NCI-H446 (cell line): ENCODE measurements around the gene SP140.
"Not testable (repeated sequence)": the region's sequence is repeated elsewhere in the genome, so short reads cannot be mapped to it uniquely, and the experiment has no call there.

Source experiments
- DNase-seq, 2 experiments: peaks; one replicate each; lab custom pipeline; 2025; lab: John Stamatoyannopoulos, UW

The SP140 gene

DNA sequence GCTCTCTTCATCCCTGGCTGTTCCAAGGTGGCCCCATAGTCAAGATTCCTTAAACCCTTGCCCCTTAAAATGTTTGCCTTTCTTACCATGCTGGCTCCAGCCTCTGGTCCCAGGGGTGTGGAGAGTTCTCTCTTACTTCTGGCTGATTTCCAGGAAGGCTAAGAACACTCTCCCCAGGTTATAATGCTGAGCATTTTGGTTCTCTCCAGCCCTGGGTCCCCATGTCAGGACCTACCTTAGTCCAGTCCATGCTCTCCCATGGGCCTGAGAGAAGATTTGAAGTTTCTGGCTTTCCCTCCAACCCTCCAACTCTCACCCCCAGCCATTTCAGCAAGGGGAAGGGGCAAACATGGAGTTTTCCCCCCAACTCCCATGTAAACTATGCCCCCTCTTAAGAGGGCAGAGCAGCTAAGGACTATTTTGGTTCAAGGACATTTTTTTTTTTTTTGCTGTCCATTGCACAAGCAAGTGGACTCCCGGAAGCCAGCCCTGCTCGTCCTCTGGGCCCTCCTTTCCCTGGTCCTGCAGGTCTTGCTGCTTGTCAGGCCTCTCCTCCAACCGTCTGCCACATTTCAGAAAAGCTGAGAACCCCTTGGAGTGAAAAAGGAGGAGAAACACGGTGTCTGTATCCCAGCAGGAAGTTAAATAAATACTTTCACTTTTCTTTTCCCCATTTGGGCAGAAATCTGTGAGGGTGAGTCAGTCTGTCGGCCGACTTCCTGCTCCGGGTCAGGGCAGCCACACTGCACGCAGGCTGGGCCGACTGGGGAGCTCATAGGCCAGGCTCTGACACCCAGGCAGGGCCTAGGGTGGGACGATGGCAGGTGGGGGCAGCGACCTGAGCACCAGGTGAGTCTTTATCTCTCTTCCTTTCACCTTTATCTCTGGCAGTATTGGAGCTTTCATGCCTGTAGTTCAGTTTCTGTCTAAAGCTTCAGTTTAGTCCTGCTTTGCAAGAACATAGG, 101.2 kb downstream of the SP140 start, which contains the start of gene SP140L:
SP140L (plus strand) TSS at position 741 of the 965 bp plus-strand sequence; CDS start at position 818, 77 bp downstream.
- DNase-seq: no peak

DNA sequence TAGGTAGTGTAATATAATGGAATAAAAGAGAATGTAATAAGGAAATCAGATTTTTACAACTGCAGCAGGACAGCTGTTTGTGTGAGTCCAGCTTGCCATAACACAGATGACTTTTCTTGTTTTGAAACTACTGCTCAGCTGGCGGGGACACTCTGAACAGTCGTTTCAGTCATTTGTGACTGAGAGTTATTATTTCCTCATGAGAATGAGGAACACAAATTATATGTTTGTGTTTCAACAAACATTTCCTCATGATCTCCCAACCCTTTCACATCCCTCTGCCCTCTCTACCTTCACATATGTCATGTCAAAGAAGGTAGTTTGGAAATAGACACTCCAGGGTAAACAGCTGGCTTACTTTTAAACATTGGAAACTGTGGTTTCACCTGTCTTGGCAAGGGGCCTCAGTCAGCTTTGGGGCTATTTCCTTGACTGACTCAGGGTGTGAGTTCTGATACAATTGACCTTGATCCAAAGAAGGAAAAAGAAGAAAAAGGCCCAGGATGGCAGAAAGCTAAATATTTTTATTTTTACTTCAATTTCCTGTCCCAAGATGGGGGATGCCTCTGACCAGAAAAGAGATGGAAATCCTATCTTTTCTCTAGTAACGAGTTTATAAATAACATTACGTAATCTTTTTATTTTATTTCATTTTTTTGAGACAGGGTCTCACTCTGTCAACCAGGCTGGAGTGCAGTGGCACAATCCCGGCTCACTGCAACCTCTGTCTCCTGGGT, 102.0 kb downstream of the SP140 start:
- no peak for DNase-seq

DNA sequence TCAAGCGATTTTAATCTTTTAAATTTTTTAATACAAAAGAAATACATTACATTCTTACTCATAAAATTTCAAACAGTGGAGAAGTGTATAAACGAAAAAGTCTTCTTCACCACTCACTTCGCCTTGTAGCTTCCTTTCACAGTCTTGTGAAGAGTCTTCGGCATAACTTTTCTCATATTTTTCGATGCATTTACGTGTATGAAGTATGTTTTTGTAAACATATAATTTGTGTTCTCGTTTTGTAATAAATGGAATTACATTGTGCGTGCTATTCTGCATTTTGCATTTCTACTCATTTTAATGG, 102.6 kb downstream of the SP140 start:
- DNase-seq: no peak

DNA sequence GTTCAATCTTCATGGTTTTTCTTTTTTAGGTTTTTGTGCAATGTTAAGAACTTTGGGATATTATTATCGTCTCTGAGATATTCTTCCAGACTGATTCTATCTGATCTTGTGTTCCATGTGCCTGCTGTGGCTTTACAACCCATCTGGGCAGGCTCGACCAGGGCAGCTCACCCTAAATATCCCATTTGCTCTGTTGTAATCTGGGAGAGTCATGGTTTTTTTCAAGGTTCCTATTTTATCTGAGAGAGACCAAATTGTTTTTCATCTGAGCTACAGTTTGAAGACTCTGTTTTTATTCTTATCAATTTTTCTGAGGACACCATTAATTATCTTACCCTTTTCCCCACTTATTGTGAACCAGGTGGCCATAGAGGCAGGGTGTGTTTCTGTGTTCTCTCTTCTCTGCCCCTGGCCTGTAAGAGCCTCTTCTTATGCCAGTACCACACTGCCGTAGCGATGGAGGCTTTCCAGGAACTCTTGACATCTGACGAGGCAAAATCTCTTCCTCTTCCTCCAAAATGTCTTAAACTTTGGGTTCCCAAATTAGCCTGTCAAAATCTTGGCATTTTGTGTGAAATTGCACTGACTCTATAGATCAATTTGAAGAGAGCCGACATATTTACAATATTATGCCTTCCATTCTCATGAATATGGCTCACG, 104.5 kb downstream of the SP140 start:
- DNase-seq: no peak

DNA sequence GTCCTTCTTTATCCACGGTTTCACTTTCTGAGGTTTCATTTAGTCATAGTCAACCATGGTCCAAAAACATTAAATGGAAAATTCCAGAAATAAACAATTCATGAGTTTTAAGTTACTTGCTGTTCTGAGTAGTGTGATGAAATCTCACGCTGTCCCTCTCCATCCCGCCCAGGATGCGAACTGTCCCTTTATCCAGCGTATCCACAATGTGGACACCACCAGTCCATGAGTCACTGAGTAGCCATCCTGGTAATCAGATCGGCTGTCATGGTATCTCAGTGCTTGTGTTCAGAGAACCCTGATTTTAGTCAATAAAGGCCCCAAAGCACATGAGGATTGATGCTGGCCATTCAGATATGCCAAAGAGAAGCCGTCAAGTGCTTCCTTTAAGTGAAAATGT, 105.2 kb downstream of the SP140 start:
- no peak for DNase-seq

DNA sequence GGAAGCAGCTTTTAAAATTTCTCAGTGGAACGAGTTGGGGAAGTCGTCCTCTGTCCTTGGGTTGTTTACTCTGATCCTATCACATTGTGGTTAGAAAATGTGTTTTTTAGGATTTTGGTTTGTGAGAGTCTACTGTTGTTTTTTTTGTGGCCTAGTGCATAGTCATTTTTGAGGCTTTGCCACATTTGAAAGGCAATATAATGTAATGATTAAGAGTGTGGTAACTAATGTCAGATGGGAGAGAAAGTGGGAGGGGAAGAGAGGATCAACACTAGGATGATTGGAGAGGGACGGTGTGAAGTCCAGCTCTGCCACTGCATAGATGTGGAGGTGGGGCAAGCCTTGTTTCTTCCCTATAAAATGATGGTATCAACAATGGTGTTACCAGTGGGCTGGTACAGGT, 109.9 kb downstream of the SP140 start:
- DNase-seq: no peak

DNA sequence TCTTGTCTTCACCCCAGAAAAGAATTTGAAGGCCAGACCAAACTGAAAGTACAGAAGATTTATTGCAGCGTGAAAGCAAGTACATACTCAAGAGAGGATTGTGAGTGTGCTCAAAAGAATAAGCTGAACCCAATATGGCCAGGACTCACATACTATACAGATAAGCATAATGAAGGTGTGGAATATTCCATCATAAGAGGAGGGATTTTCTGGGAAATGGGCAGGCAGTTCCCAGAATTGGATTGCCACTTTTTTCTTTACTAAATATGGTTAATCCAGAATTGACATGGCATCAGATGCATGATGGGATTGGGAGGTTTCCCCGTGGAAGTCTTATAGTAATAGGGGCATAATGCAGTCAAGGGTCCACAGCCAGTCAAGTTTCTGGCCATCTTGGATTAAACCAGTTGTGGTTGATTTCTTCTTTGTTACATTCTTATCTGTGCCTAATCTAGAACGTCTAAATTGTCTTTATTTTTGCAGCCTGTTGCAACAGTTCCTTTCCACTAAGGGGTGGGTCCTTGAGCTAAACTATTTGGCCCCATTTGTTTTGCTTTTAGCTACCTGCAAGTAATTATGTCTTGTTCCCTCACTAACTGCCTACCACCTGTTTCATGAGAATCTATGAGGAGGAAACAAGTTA, 110.4 kb downstream of the SP140 start:
- DNase-seq: no peak

DNA sequence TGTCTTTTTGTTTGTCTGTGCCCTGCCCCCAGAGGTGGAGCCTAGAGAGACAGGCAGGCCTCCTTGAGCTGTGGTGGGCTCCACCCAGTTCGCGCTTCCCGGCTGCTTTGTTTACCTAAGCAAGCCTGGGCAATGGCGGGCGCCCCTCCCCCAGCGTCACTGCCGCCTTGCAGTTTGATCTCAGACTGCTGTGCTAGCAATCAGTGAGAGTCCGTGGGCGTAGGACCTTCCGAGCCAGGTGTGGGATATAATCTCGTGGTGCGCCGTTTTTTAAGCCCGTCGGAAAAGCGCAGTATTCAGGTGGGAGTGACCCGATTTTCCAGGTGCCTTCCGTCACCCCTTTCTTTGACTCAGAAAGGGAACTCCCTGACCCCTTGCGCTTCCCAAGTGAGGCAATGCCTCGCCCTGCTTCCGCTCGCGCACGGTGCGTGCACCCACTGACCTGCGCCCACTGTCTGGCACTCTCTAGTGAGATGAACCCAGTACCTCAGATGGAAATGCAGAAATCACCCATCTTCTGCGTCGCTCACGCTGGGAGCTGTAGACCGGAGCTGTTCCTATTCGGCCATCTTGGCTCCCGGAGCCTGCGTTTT, 116.5 kb downstream of the SP140 start:
- not testable (repeated sequence) for DNase-seq

DNA sequence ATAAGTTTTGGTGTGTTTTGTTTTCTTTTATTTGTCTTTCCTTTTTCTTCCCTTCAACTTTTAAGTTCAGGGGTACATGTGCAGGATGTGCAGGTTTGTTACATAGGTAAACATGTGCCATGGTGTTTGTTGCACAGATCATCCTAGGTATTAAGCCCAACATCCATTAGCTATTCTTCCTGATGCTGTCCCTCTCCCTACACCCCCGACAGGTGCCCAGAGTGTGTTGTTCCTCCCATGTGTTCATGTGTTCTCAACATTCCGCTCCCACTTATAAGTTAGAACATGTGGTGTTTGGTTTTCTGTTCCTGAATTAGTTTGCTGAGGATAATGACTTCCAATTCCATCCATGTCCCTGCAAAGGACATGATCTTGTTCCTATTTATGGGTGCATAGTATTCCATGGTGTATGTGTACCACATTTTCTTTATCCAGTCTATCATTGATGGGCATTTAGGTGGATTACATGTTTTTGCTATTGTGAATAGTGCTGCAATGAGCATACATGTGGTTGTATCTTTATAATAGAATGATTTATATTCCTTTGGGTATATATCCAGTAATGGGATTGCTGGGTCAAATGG, 117.6 kb downstream of the SP140 start:
- not testable (repeated sequence) for DNase-seq

DNA sequence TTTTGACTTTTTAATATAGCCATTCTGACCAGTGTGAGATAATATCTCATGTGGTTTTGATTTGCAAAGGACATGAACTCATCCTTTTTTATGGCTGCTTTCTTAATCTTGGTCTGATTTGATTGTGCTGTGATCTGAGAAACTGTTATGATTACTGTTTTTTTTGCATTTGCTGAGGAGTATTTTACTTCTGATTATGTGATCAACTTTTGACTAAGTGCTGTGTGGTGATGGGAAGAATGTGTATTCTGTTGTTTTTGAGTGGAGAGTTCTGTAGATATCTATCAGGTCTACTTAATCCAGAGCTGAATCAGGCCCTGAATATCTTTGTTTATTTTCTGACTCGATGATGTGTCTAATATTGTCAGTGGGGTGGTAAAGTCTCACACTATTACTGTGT, 118.2 kb downstream of the SP140 start:
- no peak for DNase-seq

DNA sequence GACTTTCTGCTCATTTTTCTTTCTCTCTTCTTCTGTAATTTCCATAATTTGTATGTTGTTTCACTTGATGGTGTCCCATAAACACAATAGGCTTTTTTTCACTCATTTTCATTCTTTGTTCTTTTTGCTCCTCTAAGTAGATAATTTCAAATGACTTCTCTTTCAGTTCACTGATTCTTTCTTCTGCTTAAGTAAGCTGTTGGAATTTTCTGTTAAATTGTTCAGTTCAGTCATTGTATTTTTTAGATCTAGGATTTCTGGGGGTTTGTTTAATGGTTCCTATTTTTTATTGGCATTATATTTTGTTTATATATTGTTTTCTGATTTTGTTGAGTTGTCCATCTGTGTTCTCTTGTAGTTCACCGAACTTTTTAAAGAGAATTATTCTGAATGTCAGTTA, 120.9 kb downstream of the SP140 start:
- DNase-seq: no peak

DNA sequence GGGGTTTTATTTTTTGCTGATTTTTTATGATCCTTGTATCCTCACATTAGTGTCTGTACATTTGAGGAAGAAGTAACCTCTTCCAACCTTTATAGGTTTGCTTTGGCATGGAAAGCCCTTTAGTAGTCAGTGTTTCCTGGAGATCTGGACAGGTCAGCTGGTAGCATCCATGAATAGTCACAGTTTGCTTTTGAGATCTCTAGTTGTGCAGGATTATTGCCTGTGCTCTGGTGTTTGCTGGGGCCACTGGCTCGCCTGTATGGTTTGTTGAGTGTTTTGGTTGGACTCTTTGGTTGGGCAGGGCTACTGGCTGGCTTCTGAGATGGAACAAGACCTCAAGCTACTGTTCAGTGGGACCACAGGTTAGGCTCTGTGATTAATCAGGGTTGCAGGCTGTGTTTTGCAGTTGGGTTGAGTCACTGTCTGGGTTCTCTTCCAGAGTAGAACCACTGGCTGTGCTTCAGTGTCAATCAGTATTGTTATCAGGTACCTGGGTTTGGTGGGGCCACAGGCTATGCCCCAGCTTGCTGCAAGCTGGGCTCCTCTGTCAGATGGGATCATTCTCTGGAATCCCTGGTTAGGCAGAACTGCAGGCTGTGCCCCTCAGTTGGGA, 121.5 kb downstream of the SP140 start:
- no peak for DNase-seq

DNA sequence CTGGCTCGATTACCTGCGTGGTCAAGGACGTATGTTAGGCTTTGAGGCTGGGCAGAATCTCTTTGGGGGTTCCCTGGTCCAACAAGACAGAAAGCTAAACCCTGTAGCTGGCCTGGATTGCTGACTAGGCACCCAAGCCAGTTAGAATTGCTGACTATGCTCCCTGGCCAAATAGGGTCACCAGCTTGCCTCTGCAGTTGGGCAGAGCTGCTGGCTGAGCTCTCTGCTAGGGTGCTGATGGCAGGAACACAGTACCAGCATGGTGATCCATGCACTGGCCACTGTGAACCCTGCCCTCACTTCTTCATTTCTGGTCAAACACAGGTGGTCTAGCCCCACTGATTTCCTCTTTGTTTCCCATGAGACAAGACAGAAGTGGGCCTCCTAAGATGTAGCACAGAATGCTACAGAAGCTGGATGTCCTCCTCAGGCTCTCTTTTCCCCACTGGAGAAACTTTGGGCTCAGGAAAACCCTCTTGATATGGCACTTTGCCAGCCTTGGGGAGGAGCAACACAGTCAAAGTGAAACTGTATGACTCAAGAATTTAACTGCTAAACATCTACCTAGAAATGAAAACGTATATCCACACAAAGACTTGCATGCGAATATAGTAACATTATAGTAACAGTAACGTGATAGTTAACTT, 122.2 kb downstream of the SP140 start:
- no peak for DNase-seq

DNA sequence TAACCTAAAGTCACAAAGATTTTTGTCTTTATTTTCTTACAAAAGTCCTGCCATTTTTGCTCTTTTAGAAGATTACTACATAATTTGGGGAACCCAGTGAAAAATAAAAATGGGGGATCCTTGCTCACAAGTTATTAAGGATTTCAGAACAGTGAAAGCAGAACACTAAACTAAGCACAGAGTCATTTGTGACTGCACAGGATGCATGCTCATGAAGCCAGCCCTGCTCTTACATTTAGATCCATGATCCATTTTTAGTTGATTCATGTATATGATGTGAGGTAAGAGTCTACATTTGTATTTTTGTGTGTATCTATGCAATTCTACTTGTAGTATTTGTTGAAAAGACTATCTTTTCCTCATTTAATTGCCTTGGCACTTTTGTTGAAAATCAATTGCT, 123.3 kb downstream of the SP140 start:
- DNase-seq: no peak

DNA sequence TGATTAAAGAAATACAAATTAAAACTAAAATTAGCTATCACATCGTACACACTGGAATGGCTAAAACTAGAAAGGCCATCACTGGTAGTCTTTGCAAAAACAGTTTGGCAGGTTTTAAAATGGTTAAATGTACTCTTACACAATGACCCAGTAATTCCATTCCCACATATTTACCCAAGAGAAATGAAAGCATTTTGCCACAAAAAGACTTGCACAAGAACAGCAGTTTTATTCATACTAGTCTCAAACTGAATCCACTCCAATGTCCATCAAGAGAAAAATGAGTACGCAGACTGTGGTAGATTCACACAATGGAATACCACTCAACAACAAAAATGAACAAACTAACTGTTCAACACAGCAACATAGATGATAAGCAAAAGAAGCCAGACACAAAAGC, 130.5 kb downstream of the SP140 start:
- no peak for DNase-seq

DNA sequence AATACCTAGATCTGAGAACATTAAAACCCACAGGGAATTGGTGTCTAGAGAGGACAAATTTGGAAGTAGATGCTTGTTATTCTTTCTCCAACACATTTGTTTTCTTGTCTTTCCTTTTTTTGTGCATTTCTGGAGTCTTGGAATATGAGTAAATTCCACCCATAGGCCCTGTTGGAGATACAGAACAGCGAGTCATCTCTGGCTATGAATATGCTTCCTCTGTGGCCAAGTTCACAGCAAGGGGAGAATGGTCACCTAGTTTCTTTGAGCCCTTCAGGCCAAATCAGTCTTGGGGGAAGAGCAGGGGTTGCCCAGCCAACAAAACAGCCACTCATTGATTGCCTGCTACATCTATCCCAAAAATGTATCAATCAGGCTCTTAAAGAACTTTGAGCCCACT, 132.8 kb downstream of the SP140 start:
- no peak for DNase-seq

DNA sequence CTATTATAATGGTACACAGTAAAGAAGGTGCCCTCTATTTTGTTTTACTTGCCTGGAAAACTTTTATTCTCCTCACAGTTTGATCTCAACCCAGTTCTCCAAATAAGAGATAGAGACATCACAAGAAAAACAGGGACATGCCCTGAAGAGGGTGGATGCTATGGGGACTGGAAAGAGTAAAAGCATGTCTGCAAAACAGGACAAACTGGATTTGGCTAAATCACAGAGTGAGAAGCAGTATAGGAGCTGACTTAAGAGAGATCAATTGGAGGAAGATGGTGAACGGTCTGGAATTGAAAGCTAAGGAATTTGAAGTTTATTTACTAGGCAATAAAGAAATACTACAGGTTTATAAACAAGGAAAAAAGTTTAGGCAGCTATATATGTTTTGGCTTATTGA, 134.5 kb downstream of the SP140 start:
- no peak for DNase-seq

DNA sequence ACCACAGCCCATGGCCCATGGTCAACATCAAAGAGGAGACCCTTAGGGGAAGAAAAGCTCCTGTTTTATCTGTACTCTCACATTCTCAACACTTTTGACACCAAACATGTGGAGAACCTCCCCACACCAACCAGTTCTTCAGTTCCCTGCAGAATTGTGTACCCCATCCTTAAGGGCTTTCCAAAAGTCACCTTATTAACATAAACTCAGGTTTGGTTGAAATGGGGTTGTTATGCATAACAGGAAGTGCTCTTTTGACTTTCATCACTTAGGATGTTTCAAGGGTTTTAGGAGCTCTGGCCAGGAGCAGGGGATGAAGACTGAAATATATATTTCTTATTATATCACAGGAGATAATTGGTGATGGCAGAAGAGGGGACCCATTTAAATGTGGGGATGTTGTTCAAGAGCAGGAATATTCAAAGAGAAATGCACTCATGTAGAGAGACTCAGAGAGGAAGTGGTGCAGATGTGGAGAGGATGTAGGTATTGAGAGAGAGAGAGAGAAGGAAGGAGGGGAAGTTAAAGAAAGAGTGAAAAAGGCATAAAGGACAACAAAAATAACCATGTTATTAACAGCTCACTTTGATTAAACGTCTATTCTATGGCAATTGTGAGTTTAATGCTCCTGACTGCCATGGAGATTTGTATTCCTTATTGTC, 136.6 kb downstream of the SP140 start:
- DNase-seq: no peak
